OCI-LY7 (cell line): Measurements from ENCODE around the gene PRELP. TPM values are rescaled to one million over a fixed set of nuclear protein-coding genes. Genes with fewer than 3 reads are reported as not detected.

Source experiments
- BruUV-seq: library from RNA; stranded (reverse); fragments of 400-500 nt; replicated peaks from 2 replicates; lab custom pipeline; 2021; lab: Mats Ljungman, UMichigan
- CTCF ChIA-PET: fragments of 300-600 bp; sonication (Branson Sonifier 250); formaldehyde crosslinking; loops from one replicate; lab custom pipeline; 2022; ENCODE audit warnings: antibody characterized with exemption; ENCODE audit not compliant: unreplicated experiment; lab: Charles Lee
- POLR2A ChIA-PET: fragments of 300-600 bp; sonication (Branson Sonifier 250); formaldehyde crosslinking; loops from one replicate; lab custom pipeline; 2022; ENCODE audit warnings: antibody characterized with exemption; lab: Charles Lee
- DNase-seq: peaks from one replicate; pipeline ENCODE4 v3.0.0-alpha.2; 2015; ENCODE audit warnings: low spot score
- H2AFZ ChIP-seq: fragments of 200-600 bp; sonication (generic), shearing (Covaris generic); 2 replicates; pipeline ENCODE4 v1.6.1; 2014; ENCODE audit warnings: mild to moderate bottlenecking, antibody characterized with exemption, low read length, moderate library complexity
- H3K27ac ChIP-seq: fragments of 200-600 bp; sonication (generic); 2 replicates; pipeline ENCODE4 v1.5.1; 2014; ENCODE audit warnings: mixed run types, low read depth, mild to moderate bottlenecking, moderate library complexity, low read length, inconsistent platforms; ENCODE audit not compliant: poor library complexity, severe bottlenecking
- H3K36me3 ChIP-seq: fragments of 200-600 bp; sonication (generic); 2 replicates; pipeline ENCODE4 v1.6.1; 2014; ENCODE audit warnings: mild to moderate bottlenecking, antibody characterized with exemption, low read length, moderate library complexity, mixed read lengths; ENCODE audit not compliant: insufficient read depth
- H3K4me1 ChIP-seq: fragments of 200-600 bp; sonication (generic); 2 replicates; pipeline ENCODE4 v1.5.1; 2014; ENCODE audit warnings: mild to moderate bottlenecking, low read length; ENCODE audit not compliant: insufficient read depth, poor library complexity, severe bottlenecking
- H3K4me2 ChIP-seq: fragments of 200-600 bp; sonication (generic); 2 replicates; pipeline ENCODE4 v1.6.1; 2014; ENCODE audit warnings: mild to moderate bottlenecking, low read length
- H3K4me3 ChIP-seq: fragments of 200-600 bp; sonication (generic); 2 replicates; pipeline ENCODE4 v1.5.1; 2014; ENCODE audit warnings: mild to moderate bottlenecking, low read depth, low read length; ENCODE audit not compliant: poor library complexity, severe bottlenecking
- H3K79me2 ChIP-seq: fragments of 200-600 bp; sonication (generic); 2 replicates; pipeline ENCODE4 v1.6.1; 2016; ENCODE audit warnings: low read depth, mild to moderate bottlenecking, low read length, moderate library complexity, mixed read lengths; ENCODE audit not compliant: insufficient read depth
- H3K9me2 ChIP-seq: fragments of 200-600 bp; sonication (generic); 2 replicates; pipeline ENCODE4 v1.6.1; 2016; ENCODE audit warnings: mild to moderate bottlenecking, low read length, mixed read lengths; ENCODE audit not compliant: insufficient read depth
- H3K9me3 ChIP-seq: fragments of 200-600 bp; sonication (generic); 2 replicates; pipeline ENCODE4 v1.6.1; 2014; ENCODE audit warnings: mild to moderate bottlenecking, mixed run types, low read length, mixed read lengths
- H4K20me1 ChIP-seq: fragments of 200-600 bp; sonication (generic); 2 replicates; pipeline ENCODE4 v1.6.1; 2014; ENCODE audit warnings: mild to moderate bottlenecking, antibody characterized with exemption, low read length, moderate library complexity, mixed read lengths; ENCODE audit not compliant: insufficient read depth
- EZH2phosphoT487 ChIP-seq: fragments of 200-600 bp; sonication (generic); IDR thresholded peaks from 2 replicates; pipeline ENCODE4 v1.6.1; 2018; ENCODE audit warnings: low read depth, borderline replicate concordance, mild to moderate bottlenecking, mixed run types, antibody characterized with exemption, low read length, moderate library complexity, mixed read lengths
- intact Hi-C: fragments of 100-400 bp; cut with micrococcal nuclease; formaldehyde crosslinking; loops from one replicate; pipeline ENCODE4 v1.10.0; 2022; ENCODE audit not compliant: unreplicated experiment
- total RNA-seq, 2 experiments: library from RNA; depleted of rRNA in 1 of 2; stranded (reverse); fragments of >200 nt in 1 of 2; shearing (Covaris generic) in 1 of 2; gene quantifications; 2 replicates each; pipeline ENCODE4 v1.2.3, GENCODE V29; 2014 to 2022
- TF ChIP-seq, protein P1 (sequence below): fragments of 200-600 bp; sonication (generic); conservative IDR thresholded peaks from 2 replicates; pipeline ENCODE4 v1.5.1; 2014; ENCODE audit warnings: mild to moderate bottlenecking, antibody characterized with exemption, low read length, moderate library complexity, mixed read lengths

Gene PRELP
- total RNA-seq, 2 experiments from 2014 or later, result not detected

- intact Hi-C loops, result no loop called here
- Histone ChIP-seq H2AFZ (no peak overlapping the region), H3K4me1 (no peaks in the 10 kb centered on the region), H3K79me2 (no peaks in the 10 kb centered on the region), H4K20me1 (no peaks in the 10 kb centered on the region), H3K4me3 (no peak overlapping the region), H3K27ac (no peak overlapping the region), H3K4me2 (no peak overlapping the region), H3K36me3 (no peaks in the 10 kb centered on the region), H3K9me3 (no peaks in the 10 kb centered on the region), H3K9me2 (no peaks in the 10 kb centered on the region)
- ChIA-PET POLR2A (no interaction called here), CTCF (no interaction called here)
- no peak for TF ChIP-seq EZH2phosphoT487
- TF ChIP-seq, protein P1, sequence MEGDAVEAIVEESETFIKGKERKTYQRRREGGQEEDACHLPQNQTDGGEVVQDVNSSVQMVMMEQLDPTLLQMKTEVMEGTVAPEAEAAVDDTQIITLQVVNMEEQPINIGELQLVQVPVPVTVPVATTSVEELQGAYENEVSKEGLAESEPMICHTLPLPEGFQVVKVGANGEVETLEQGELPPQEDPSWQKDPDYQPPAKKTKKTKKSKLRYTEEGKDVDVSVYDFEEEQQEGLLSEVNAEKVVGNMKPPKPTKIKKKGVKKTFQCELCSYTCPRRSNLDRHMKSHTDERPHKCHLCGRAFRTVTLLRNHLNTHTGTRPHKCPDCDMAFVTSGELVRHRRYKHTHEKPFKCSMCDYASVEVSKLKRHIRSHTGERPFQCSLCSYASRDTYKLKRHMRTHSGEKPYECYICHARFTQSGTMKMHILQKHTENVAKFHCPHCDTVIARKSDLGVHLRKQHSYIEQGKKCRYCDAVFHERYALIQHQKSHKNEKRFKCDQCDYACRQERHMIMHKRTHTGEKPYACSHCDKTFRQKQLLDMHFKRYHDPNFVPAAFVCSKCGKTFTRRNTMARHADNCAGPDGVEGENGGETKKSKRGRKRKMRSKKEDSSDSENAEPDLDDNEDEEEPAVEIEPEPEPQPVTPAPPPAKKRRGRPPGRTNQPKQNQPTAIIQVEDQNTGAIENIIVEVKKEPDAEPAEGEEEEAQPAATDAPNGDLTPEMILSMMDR, result no peak
- BruUV-seq, result no TSS peak
- no peak for DNase-seq
These were observed 50.1 kb downstream of the PRELP start for GRCh38 chr1:203525685-203526084.

DNA sequence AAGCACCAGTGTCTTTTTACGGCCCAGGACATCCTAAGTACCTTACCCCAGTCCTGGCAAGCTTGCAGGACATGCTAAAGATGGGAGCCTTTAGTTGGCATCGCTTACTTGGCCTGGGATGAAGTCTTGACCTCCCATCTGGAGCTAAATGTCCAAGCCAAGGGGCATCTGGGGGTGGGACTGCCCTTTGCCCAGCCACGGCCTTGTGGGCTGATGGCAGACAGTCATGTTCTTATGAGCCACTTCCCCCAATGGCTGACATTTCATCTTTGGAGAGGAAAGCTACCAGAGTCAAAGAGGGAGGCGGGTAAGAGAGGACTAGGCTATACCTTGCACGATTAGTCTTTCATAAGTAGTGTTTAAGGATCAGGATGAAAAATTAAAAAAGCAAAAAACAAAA lies 50.5 kb downstream of the PRELP start:
- Histone ChIP-seq H3K4me1 (no peaks in the 10 kb centered on the region), H4K20me1 (no peaks in the 10 kb centered on the region), H3K9me3 (no peaks in the 10 kb centered on the region), H2AFZ (no peak overlapping the region), H3K27ac (no peak overlapping the region), H3K36me3 (no peaks in the 10 kb centered on the region), H3K79me2 (no peaks in the 10 kb centered on the region), H3K4me2 (no peak overlapping the region), H3K4me3 (no peak overlapping the region), H3K9me2 (no peaks in the 10 kb centered on the region)
- ChIA-PET POLR2A (no interaction called here), CTCF (no interaction called here)
- TF ChIP-seq, protein P1, result no peak
- no peak for TF ChIP-seq EZH2phosphoT487
- intact Hi-C loops, result no loop called here
- BruUV-seq, result no TSS peak
- no peak for DNase-seq

- H3K79me2 ChIP-seq, result no peaks in the 10 kb centered on the region
- no peaks in the 10 kb centered on the region for H4K20me1 ChIP-seq
- H3K27ac ChIP-seq, result no peak overlapping the region
- H3K4me1 ChIP-seq, result no peaks in the 10 kb centered on the region
- BruUV-seq, result no TSS peak
- no peaks in the 10 kb centered on the region for H3K9me2 ChIP-seq
- no peak overlapping the region for H3K4me2 ChIP-seq
- intact Hi-C loops, result no loop called here
- CTCF ChIA-PET, result no interaction called here
- H3K9me3 ChIP-seq, result no peaks in the 10 kb centered on the region
- no peak overlapping the region for H3K4me3 ChIP-seq
- no peak for DNase-seq
- no peaks in the 10 kb centered on the region for H3K36me3 ChIP-seq
- TF ChIP-seq, protein P1, result no peak
- no peak for TF ChIP-seq EZH2phosphoT487
- POLR2A ChIA-PET, result interaction anchor here (0.7 kb wide), 1 partner anchor 21 kb away, joined by 5 read pairs; no protein-coding TSS in a partner anchor
- H2AFZ ChIP-seq, result no peak overlapping the region
These were observed 51.0 kb downstream of the PRELP start for GRCh38 chr1:203526572-203526971.
